Neural progenitor cell (in vitro differentiated cells): ENCODE results near the gene ZXDA.
"Not testable (repeated sequence)": the region's sequence is repeated elsewhere in the genome, so short reads cannot be mapped to it uniquely, and the experiment has no call there.

Source experiments
- CTCF ChIP-seq: fragments of 200-600 bp; sonication (generic); IDR thresholded peaks from 2 replicates; pipeline ENCODE4 v1.5.1; 2017; ENCODE audit warnings: antibody characterized with exemption, mild to moderate bottlenecking
- EZH2 ChIP-seq: fragments of 200-600 bp; sonication (generic); IDR thresholded peaks from 2 replicates; pipeline ENCODE4 v1.6.1; 2017; ENCODE audit warnings: antibody characterized with exemption, mild to moderate bottlenecking, moderate library complexity
- EZH2phosphoT487 ChIP-seq: fragments of 200-600 bp; sonication (generic); IDR thresholded peaks from 2 replicates; pipeline ENCODE4 v1.6.1; 2017; ENCODE audit warnings: antibody characterized with exemption

- not testable (repeated sequence) for TF ChIP-seq CTCF, EZH2phosphoT487, EZH2
Observed at GRCh38 chrX:57910287-57910912, at the start of gene ZXDA.
